KMS-11 (cell line): ENCODE results near the gene STATH.

Experiments used
- H2AFZ ChIP-seq: fragments of 200-600 bp; sonication (generic); 2 replicates; pipeline ENCODE4 v1.6.1; 2016; ENCODE audit warnings: antibody characterized with exemption, mixed run types, low read depth
- H3K27ac ChIP-seq: fragments of 200-600 bp; sonication (generic); 2 replicates; pipeline ENCODE4 v1.6.1; 2016; ENCODE audit warnings: mild to moderate bottlenecking, mixed run types
- H3K27me3 ChIP-seq: fragments of 200-600 bp; sonication (generic); 2 replicates; pipeline ENCODE4 v1.6.1; 2017; ENCODE audit warnings: mild to moderate bottlenecking, low read depth, mixed run types, moderate library complexity; ENCODE audit not compliant: insufficient read depth
- H3K36me3 ChIP-seq: fragments of 200-600 bp; sonication (generic); 2 replicates; pipeline ENCODE4 v1.6.1; 2017; ENCODE audit warnings: mild to moderate bottlenecking, mixed run types; ENCODE audit not compliant: insufficient read depth
- H3K4me1 ChIP-seq: fragments of 200-600 bp; sonication (generic); 2 replicates; pipeline ENCODE4 v1.6.1; 2016; ENCODE audit warnings: mild to moderate bottlenecking, low read depth, mixed run types; ENCODE audit not compliant: poor library complexity, severe bottlenecking
- H3K4me2 ChIP-seq: fragments of 200-600 bp; sonication (generic); 2 replicates; pipeline ENCODE4 v1.7.0; 2016; ENCODE audit warnings: mild to moderate bottlenecking, mixed run types
- H3K4me3 ChIP-seq: fragments of 200-600 bp; sonication (generic); IDR thresholded peaks from 2 replicates; pipeline ENCODE4 v1.6.1; 2017; ENCODE audit warnings: low read depth, low read length, mixed read lengths; ENCODE audit not compliant: insufficient read depth
- H3K79me2 ChIP-seq: fragments of 200-600 bp; sonication (generic); 2 replicates; pipeline ENCODE4 v1.6.1; 2016; ENCODE audit warnings: low read depth, mixed run types; ENCODE audit not compliant: insufficient read depth
- H3K9ac ChIP-seq: fragments of 200-600 bp; sonication (generic); 2 replicates; pipeline ENCODE4 v1.6.1; 2016; ENCODE audit warnings: mild to moderate bottlenecking, mixed run types
- H4K20me1 ChIP-seq: fragments of 200-600 bp; sonication (generic); 2 replicates; pipeline ENCODE4 v1.6.1; 2016; ENCODE audit warnings: mild to moderate bottlenecking, mixed run types; ENCODE audit not compliant: insufficient read depth
- TF ChIP-seq, protein P1 (sequence below): fragments of 200-600 bp; sonication (generic); conservative IDR thresholded peaks from 2 replicates; pipeline ENCODE4 v1.6.1; 2017; ENCODE audit warnings: low read depth, mild to moderate bottlenecking, antibody characterized with exemption, low read length, moderate library complexity, mixed read lengths

The STATH gene

DNA sequence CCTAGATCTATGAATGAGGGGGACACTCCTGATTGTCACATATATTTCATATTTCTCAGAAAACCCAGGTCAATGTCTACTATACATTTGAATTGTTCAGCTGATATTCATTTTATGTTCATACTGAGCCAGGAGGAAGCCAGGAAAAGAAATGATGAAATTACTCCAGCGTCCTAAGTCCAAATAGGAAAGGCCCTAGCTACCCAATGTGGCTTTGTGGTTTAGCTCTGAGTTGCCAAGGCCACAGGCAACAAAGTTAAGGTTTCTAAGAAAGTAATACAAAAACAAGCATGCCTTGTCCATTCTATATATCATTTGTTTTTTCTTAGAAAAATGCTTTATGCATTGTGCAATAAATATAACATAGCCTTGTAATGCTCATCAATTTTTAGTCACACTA is 25.7 kb upstream of the STATH start:
- Histone ChIP-seq H2AFZ (no peak overlapping the region), H3K4me2 (0 out of 2 replicates have a peak overlapping the region, but pooled peaks have one; percentile 21), H3K36me3 (no peaks in the 10 kb centered on the region), H3K79me2 (no peaks in the 10 kb centered on the region), H3K27me3 (no peaks in the 10 kb centered on the region), H4K20me1 (no peaks in the 10 kb centered on the region), H3K27ac (0 out of 2 replicates have a peak overlapping the region, but pooled peaks have one; percentile 26), H3K4me1 (peaks cover 14% of the 10 kb centered on the region), H3K4me3 (no peak overlapping the region), H3K9ac (no peak overlapping the region)
- TF ChIP-seq, protein P1, sequence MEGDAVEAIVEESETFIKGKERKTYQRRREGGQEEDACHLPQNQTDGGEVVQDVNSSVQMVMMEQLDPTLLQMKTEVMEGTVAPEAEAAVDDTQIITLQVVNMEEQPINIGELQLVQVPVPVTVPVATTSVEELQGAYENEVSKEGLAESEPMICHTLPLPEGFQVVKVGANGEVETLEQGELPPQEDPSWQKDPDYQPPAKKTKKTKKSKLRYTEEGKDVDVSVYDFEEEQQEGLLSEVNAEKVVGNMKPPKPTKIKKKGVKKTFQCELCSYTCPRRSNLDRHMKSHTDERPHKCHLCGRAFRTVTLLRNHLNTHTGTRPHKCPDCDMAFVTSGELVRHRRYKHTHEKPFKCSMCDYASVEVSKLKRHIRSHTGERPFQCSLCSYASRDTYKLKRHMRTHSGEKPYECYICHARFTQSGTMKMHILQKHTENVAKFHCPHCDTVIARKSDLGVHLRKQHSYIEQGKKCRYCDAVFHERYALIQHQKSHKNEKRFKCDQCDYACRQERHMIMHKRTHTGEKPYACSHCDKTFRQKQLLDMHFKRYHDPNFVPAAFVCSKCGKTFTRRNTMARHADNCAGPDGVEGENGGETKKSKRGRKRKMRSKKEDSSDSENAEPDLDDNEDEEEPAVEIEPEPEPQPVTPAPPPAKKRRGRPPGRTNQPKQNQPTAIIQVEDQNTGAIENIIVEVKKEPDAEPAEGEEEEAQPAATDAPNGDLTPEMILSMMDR: no peak

DNA sequence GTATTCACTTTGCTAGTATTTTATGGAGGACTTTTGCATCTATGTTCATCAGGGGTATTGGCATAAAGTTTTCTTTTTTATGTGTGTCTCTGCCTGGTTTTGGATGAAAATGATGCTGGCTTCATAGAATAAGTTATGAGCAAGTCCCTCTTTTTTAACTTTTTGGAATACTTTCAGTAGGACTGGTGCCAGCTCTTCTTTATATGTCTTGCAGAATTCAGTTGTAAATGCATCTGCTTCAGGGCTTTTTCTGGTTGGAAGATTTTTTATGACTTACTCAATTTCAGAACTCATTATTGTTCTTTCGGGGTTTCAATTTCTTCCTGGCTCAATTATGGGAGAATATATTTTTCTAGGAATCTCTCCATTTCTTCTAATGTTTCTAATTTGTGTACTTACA is 21.1 kb upstream of the STATH start:
- Histone ChIP-seq H3K79me2 (no peaks in the 10 kb centered on the region), H3K9ac (no peak overlapping the region)
- TF ChIP-seq, protein P1: no peak

DNA sequence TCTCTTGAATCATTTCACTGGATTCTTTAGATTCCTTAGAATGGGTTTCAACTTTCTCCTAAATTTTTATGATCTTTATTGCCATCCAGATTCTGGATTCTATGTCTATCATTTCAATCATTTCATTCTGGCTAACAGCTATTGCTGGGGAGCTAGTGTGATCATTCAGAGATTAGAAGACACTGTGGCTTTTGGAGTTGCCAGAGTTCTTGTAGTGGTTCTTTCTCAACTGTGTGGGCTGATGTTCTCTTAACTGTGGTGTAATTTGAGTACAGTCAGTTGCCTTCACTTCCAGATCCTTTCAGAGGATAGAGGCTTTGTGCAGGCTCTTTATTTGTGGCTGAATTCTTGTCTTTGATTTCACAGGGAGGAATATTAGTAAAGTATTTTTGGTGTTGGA is 18.2 kb upstream of the STATH start:
- Histone ChIP-seq H3K27ac (no peak overlapping the region), H3K4me3 (no peak overlapping the region), H3K4me2 (no peak overlapping the region), H3K36me3 (no peaks in the 10 kb centered on the region), H3K27me3 (no peaks in the 10 kb centered on the region), H4K20me1 (no peaks in the 10 kb centered on the region), H3K79me2 (no peaks in the 10 kb centered on the region), H3K4me1 (no peaks in the 10 kb centered on the region), H2AFZ (no peak overlapping the region), H3K9ac (no peak overlapping the region)
- TF ChIP-seq, protein P1: no peak

More for the DNA sequence above, 21.1 kb upstream of the STATH start:
- Histone ChIP-seq H4K20me1 (no peaks in the 10 kb centered on the region), H3K36me3 (no peaks in the 10 kb centered on the region), H3K4me1 (peaks cover 10% of the 10 kb centered on the region), H2AFZ (no peak overlapping the region), H3K4me2 (no peak overlapping the region), H3K27me3 (no peaks in the 10 kb centered on the region), H3K27ac (no peak overlapping the region), H3K4me3 (no peak overlapping the region)

DNA sequence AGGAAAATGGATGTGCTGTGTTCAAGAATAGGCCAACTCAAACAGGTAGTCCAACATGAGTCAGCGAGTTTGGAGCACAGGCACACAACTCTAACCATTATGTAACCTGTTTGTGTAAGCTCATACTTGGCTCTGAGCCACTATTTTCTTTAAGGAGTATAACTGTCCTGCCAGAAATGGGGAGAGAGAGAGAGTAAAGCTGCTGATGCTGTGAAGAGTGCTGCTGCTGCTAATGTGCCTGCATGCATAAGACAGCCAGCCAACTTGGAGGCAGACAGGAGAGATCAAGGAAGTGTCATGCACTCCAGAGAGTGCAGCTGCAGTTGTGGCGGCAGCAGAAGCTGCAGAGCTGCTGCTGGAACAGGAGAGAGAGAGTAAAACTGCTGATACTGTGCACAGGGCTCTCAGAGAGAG is 11.7 kb upstream of the STATH start:
- Histone ChIP-seq H3K27me3 (no peaks in the 10 kb centered on the region), H3K4me1 (peaks cover 26% of the 10 kb centered on the region), H3K4me3 (no peak overlapping the region), H3K4me2 (peak overlapping the region; percentile 50), H2AFZ (peak overlapping the region; percentile 70), H3K79me2 (no peaks in the 10 kb centered on the region), H3K36me3 (no peaks in the 10 kb centered on the region), H3K27ac (peak overlapping the region; percentile 68), H4K20me1 (no peaks in the 10 kb centered on the region), H3K9ac (peak overlapping the region; percentile 15; the same call in 1 of the 2 replicates)
- TF ChIP-seq, protein P1: no peak
